HepG2 (cell line): ENCODE data around the gene GPR149. TPM values are rescaled to one million over a fixed set of nuclear protein-coding genes. Genes with fewer than 3 reads are reported as not detected.

Experiments used
- ATAC-seq: fragments of 200-7000 bp; cut with Tn5 transposase; 3 replicates; pipeline ENCODE4 v1.9.1; 2020; ENCODE audit warnings: mild to moderate bottlenecking, moderate library complexity
- BruUV-seq: library from RNA; stranded (reverse); fragments of 400-500 nt; replicated peaks from 2 replicates; lab custom pipeline; 2021; lab: Mats Ljungman, UMichigan
- CTCF ChIA-PET: fragments of 300-600 bp; formaldehyde crosslinking; extraction: SDS; loops from one replicate; lab custom pipeline; 2021; ENCODE audit warnings: low total read pairs, inconsistent platforms, low intra/inter-chr PET ratio; lab: Yijun Ruan, JAX
- POLR2A ChIA-PET: fragments of 350-600 bp; sonication (Branson Sonifier 250); formaldehyde crosslinking; loops from one replicate; lab custom pipeline; 2020; ENCODE audit warnings: antibody characterized with exemption, inconsistent platforms; lab: Yijun Ruan, JAX
- DNase-seq: peaks from one replicate; pipeline ENCODE4 v3.0.0-alpha.2; 2015; ENCODE audit warnings: low spot score
- FAIRE-seq: peaks from 3 replicates; lab custom pipeline; 2011; peaks lifted over from hg19 to GRCh38; lab: Jason Lieb, UNC
- H2AFZ ChIP-seq: one replicate; pipeline ENCODE4 v1.6.1; 2011; ENCODE audit warnings: low read length, inconsistent platforms
- H3K27ac ChIP-seq: fragments of 300-600 bp; 3 replicates; pipeline ENCODE4 v1.8.0; 2011; ENCODE audit warnings: mixed run types, mild to moderate bottlenecking, mixed read lengths, low read length, inconsistent platforms; ENCODE audit not compliant: insufficient read depth; ENCODE audit errors: extremely low read length
- H3K27me3 ChIP-seq, 2 experiments: fragments of 200-600 bp in 1 of 2; 2 replicates in 1 of 2; 3 replicates in 1 of 2; pipeline versions ENCODE4 v1.6.0 to v1.8.0; 2011; ENCODE audit warnings: low read length in 2 of 2, mild to moderate bottlenecking in 2 of 2, moderate library complexity in 2 of 2, inconsistent platforms in 1 of 2; ENCODE audit not compliant: insufficient read depth in 2 of 2, control insufficient read depth in 1 of 2
- H3K36me3 ChIP-seq, 2 experiments: fragments of 200-600 bp in 1 of 2; replicated peaks in 1 of 2; 2 replicates in 1 of 2; 3 replicates in 1 of 2; pipeline versions ENCODE4 v1.5.1 to v1.8.0; 2011; ENCODE audit warnings: low read length in 2 of 2, inconsistent platforms in 1 of 2; ENCODE audit not compliant: insufficient read depth in 2 of 2, control insufficient read depth in 1 of 2
- H3K4me1 ChIP-seq: 2 replicates; pipeline ENCODE4 v1.5.1; 2012; ENCODE audit warnings: low read length, inconsistent platforms; ENCODE audit not compliant: insufficient read depth
- H3K4me2 ChIP-seq: 2 replicates; pipeline ENCODE4 v1.6.0; 2011; ENCODE audit warnings: low read depth, low read length, inconsistent platforms
- H3K4me3 ChIP-seq, 3 experiments: fragments of 200-600 bp in 1 of 3; sonication (generic), shearing (Covaris generic) in 1 of 3; replicated peaks in 1 of 3; 2 replicates each; pipeline ENCODE4 v1.5.1; 2011 to 2016; ENCODE audit warnings: low read length in 3 of 3, inconsistent platforms in 2 of 3, low read depth in 2 of 3, mild to moderate bottlenecking in 2 of 3, control low read depth in 1 of 3, mixed read lengths in 1 of 3; ENCODE audit not compliant: insufficient read depth in 1 of 3
- H3K79me2 ChIP-seq: one replicate; pipeline ENCODE4 v1.6.1; 2011; ENCODE audit warnings: low read length, inconsistent platforms; ENCODE audit not compliant: insufficient read depth
- H3K9ac ChIP-seq: 2 replicates; pipeline ENCODE4 v1.6.0; 2011; ENCODE audit warnings: mild to moderate bottlenecking, low read depth, low read length, inconsistent platforms; ENCODE audit not compliant: insufficient read depth
- H3K9me3 ChIP-seq: 2 replicates; pipeline ENCODE4 v1.5.1; 2012; ENCODE audit warnings: mild to moderate bottlenecking, low read length
- H4K20me1 ChIP-seq: 2 replicates; pipeline ENCODE4 v1.6.0; 2011; ENCODE audit warnings: inconsistent platforms, mild to moderate bottlenecking, low read length, moderate library complexity; ENCODE audit not compliant: insufficient read depth
- ARNTL ChIP-seq: sonication (generic); formaldehyde crosslinking; IDR thresholded peaks from 2 replicates; pipeline ENCODE4 v1.4.0; 2020; ENCODE audit warnings: mild to moderate bottlenecking, missing genetic modification reagents
- DNMT1 ChIP-seq: sonication (generic); formaldehyde crosslinking; IDR thresholded peaks from 2 replicates; pipeline ENCODE4 v1.5.1; 2020; ENCODE audit warnings: mild to moderate bottlenecking, missing genetic modification reagents
- DNMT3B ChIP-seq: conservative IDR thresholded peaks from 2 replicates; pipeline ENCODE4 v1.6.1; 2016; ENCODE audit warnings: missing biosample characterization, control low read depth
- EEA1 ChIP-seq: sonication (generic); formaldehyde crosslinking; IDR thresholded peaks from 2 replicates; pipeline ENCODE4 v1.5.1; 2020; ENCODE audit warnings: mild to moderate bottlenecking, missing genetic modification reagents, borderline replicate concordance
- KLF15 ChIP-seq: sonication (generic); formaldehyde crosslinking; IDR thresholded peaks from 2 replicates; pipeline ENCODE4 v1.8.1; 2023; ENCODE audit warnings: borderline replicate concordance, mild to moderate bottlenecking, inconsistent platforms, missing genetic modification reagents, mixed read lengths
- YY1 ChIP-seq: IDR thresholded peaks from 2 replicates; pipeline ENCODE4 v1.6.1; 2011; ENCODE audit warnings: low read length, low read depth, moderate library complexity, mild to moderate bottlenecking; ENCODE audit not compliant: insufficient read depth, insufficient replicate concordance
- ZFP62 ChIP-seq: sonication (generic); formaldehyde crosslinking; IDR thresholded peaks from 2 replicates; pipeline ENCODE4 v1.4.0; 2020; ENCODE audit warnings: missing genetic modification reagents
- ZFP90 ChIP-seq: sonication (generic); formaldehyde crosslinking; IDR thresholded peaks from 2 replicates; pipeline ENCODE4 v1.8.0; 2022; ENCODE audit warnings: missing genetic modification reagents, mild to moderate bottlenecking, inconsistent platforms, borderline replicate concordance
- ZNF878 ChIP-seq: sonication (generic); formaldehyde crosslinking; IDR thresholded peaks from 2 replicates; pipeline ENCODE4 v1.8.1; 2023; ENCODE audit warnings: mild to moderate bottlenecking, missing genetic modification reagents, moderate library complexity
- WGBS: methylation state at CpG from one replicate; pipeline ENCODE4 v1.1.6; 2017; ENCODE audit warnings: low lambda C conversion rate; 5-methylcytosine and 5-hydroxymethylcytosine counted together
- in situ Hi-C: cut with HindIII; loops from 2 replicates; pipeline ENCODE4 v1.10.0; 2017; ENCODE audit warnings: low pct_unique_long_range_greater_than_20kb; ENCODE audit not compliant: extremely low pct_ligation_motif_present
- intact Hi-C: fragments of 100-400 bp; cut with micrococcal nuclease; formaldehyde crosslinking; loops from one replicate; pipeline ENCODE4 v1.10.0; 2022; ENCODE audit not compliant: unreplicated experiment
- polyA plus RNA-seq, 8 experiments: library from polyadenylated mRNA; depleted of rRNA in 3 of 8; stranded (reverse) in 7 of 8; unstranded in 1 of 8; fragments of >200 nt; fragmentation: Illumina TruSeq in 4 of 8; extraction: Trizol in 4 of 8; gene quantifications; 2 replicates each; pipeline versions ENCODE4 v1.2.1 to v1.2.3, GENCODE V29; 2011 to 2016; ENCODE audit warnings: low read depth in 4 of 8, missing spikeins in 1 of 8, mixed read lengths in 1 of 8; ENCODE audit not compliant: insufficient read depth in 1 of 8
- total RNA-seq, 5 experiments: library from RNA; depleted of rRNA; stranded (reverse); fragments of >200 nt; fragmentation: Illumina TruSeq; extraction: Trizol; gene quantifications; 2 replicates each; pipeline ENCODE4 v1.2.3, GENCODE V29; 2016; ENCODE audit warnings: low read depth in 1 of 5
- TF ChIP-seq, protein P1 (sequence below): sonication (generic); formaldehyde crosslinking; IDR thresholded peaks from 2 replicates; pipeline ENCODE4 v1.5.1; 2020; ENCODE audit warnings: missing genetic modification reagents, mild to moderate bottlenecking, borderline replicate concordance
- TF ChIP-seq, protein P2 (sequence below): sonication (generic); formaldehyde crosslinking; IDR thresholded peaks from 2 replicates; pipeline ENCODE4 v1.9.0; 2021; ENCODE audit warnings: missing genetic modification reagents, borderline replicate concordance
- TF ChIP-seq, protein P3 (sequence below): sonication (generic); formaldehyde crosslinking; IDR thresholded peaks from 2 replicates; pipeline ENCODE4 v1.5.0; 2020; ENCODE audit warnings: mild to moderate bottlenecking, missing genetic modification reagents, borderline replicate concordance
- TF ChIP-seq, protein P4 (sequence below): sonication (generic); formaldehyde crosslinking; IDR thresholded peaks from 2 replicates; pipeline ENCODE4 v1.8.1; 2023; ENCODE audit warnings: mild to moderate bottlenecking, missing genetic modification reagents, borderline replicate concordance
- TF ChIP-seq, protein P5 (sequence below): sonication (generic); formaldehyde crosslinking; IDR thresholded peaks from 2 replicates; pipeline ENCODE4 v1.4.0; 2020; ENCODE audit warnings: missing genetic modification reagents
- TF ChIP-seq, protein P6 (sequence below): IDR thresholded peaks from 2 replicates; pipeline ENCODE4 v1.6.1; 2012; ENCODE audit warnings: inconsistent platforms

Gene GPR149
- total and polyA plus RNA-seq, 2 of the 13 experiments (the other 11 are each of a cell fraction or from before 2014, with no cell fraction given), result not detected

DNA sequence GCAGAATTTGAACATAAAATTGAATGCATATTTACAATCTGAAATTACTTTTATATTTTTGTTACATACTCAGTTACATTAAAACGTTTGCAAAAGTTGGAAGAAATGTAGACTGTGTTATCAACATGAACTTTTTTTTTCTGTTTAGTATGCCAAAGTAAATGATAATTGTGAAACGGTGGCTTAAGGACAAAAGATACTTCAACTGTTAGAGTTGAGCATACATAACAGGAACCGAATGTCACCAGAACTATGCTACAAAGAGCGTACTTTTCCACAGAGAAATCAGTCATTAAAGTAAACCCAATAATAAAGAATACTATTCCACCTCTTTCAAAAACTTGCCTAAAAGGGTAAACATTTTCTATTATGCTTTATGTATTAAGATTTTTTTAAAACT is 91.4 kb downstream of the GPR149 start:
- no peak for FAIRE-seq
- H3K36me3 ChIP-seq, result no peaks in the 10 kb centered on the region
- no peaks in the 10 kb centered on the region for H3K4me1 ChIP-seq
- in situ Hi-C loops, result no loop called here
- no peak for ATAC-seq
- intact Hi-C loops, result no loop called here
- POLR2A ChIA-PET, result no interaction called here
- no peak overlapping the region for H3K4me2 ChIP-seq
- BruUV-seq, result no TSS peak
- WGBS, result 2% methylated on average over 4 of the region's 4 CpGs
- H4K20me1 ChIP-seq, result no peaks in the 10 kb centered on the region
- no peak overlapping the region for H3K9ac ChIP-seq
- no peak overlapping the region for H2AFZ ChIP-seq
- H3K9me3 ChIP-seq, result no peaks in the 10 kb centered on the region
- H3K79me2 ChIP-seq, result no peaks in the 10 kb centered on the region
- no peak for DNase-seq
- CTCF ChIA-PET, result no interaction called here
- 0 out of 5 replicates have a peak, but pooled peaks cover 0 to 3% of the 10 kb centered on the region in 2 experiments for H3K27me3 ChIP-seq
- TF ChIP-seq ZFP90 (no peak), ARNTL (CRISPR knock-in tag) (no peak), ZFP62 (CRISPR knock-in tag) (no peak), YY1 (no peak), ZNF878 (no peak), DNMT1 (CRISPR knock-in tag) (no peak), DNMT3B (CRISPR knock-in tag) (no peak), KLF15 (CRISPR knock-in tag) (no peak), EEA1 (CRISPR knock-in tag) (no peak)
- TF ChIP-seq, protein P1, sequence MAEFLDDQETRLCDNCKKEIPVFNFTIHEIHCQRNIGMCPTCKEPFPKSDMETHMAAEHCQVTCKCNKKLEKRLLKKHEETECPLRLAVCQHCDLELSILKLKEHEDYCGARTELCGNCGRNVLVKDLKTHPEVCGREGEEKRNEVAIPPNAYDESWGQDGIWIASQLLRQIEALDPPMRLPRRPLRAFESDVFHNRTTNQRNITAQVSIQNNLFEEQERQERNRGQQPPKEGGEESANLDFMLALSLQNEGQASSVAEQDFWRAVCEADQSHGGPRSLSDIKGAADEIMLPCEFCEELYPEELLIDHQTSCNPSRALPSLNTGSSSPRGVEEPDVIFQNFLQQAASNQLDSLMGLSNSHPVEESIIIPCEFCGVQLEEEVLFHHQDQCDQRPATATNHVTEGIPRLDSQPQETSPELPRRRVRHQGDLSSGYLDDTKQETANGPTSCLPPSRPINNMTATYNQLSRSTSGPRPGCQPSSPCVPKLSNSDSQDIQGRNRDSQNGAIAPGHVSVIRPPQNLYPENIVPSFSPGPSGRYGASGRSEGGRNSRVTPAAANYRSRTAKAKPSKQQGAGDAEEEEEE (CRISPR knock-in tag), result no peak
- TF ChIP-seq, protein P2, sequence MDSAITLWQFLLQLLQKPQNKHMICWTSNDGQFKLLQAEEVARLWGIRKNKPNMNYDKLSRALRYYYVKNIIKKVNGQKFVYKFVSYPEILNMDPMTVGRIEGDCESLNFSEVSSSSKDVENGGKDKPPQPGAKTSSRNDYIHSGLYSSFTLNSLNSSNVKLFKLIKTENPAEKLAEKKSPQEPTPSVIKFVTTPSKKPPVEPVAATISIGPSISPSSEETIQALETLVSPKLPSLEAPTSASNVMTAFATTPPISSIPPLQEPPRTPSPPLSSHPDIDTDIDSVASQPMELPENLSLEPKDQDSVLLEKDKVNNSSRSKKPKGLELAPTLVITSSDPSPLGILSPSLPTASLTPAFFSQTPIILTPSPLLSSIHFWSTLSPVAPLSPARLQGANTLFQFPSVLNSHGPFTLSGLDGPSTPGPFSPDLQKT (CRISPR knock-in tag), result no peak
- TF ChIP-seq, protein P3, sequence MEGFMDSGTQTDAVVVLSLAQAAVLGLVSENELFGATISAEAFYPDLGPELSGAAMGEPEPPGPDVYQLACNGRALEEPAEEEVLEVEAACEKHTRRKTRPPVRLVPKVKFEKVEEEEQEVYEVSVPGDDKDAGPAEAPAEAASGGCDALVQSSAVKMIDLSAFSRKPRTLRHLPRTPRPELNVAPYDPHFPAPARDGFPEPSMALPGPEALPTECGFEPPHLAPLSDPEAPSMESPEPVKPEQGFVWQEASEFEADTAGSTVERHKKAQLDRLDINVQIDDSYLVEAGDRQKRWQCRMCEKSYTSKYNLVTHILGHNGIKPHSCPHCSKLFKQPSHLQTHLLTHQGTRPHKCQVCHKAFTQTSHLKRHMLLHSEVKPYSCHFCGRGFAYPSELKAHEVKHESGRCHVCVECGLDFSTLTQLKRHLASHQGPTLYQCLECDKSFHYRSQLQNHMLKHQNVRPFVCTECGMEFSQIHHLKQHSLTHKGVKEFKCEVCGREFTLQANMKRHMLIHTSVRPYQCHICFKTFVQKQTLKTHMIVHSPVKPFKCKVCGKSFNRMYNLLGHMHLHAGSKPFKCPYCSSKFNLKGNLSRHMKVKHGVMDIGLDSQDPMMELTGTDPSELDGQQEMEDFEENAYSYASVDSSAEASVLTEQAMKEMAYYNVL (CRISPR knock-in tag), result no peak
- TF ChIP-seq, protein P4, sequence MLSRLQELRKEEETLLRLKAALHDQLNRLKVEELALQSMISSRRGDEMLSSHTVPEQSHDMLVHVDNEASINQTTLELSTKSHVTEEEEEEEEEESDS (CRISPR knock-in tag), result no peak
- TF ChIP-seq, protein P5, sequence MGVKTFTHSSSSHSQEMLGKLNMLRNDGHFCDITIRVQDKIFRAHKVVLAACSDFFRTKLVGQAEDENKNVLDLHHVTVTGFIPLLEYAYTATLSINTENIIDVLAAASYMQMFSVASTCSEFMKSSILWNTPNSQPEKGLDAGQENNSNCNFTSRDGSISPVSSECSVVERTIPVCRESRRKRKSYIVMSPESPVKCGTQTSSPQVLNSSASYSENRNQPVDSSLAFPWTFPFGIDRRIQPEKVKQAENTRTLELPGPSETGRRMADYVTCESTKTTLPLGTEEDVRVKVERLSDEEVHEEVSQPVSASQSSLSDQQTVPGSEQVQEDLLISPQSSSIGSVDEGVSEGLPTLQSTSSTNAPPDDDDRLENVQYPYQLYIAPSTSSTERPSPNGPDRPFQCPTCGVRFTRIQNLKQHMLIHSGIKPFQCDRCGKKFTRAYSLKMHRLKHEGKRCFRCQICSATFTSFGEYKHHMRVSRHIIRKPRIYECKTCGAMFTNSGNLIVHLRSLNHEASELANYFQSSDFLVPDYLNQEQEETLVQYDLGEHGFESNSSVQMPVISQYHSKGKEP, result no peak
- TF ChIP-seq, protein P6, sequence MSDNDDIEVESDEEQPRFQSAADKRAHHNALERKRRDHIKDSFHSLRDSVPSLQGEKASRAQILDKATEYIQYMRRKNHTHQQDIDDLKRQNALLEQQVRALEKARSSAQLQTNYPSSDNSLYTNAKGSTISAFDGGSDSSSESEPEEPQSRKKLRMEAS, result no peak
- H3K27ac ChIP-seq, result no peak overlapping the region
- H3K4me3 ChIP-seq, result no peak overlapping the region
